Naive B cell (primary cell): ENCODE data around the gene CEP95. TPM values are rescaled to one million over a fixed set of nuclear protein-coding genes. Genes with fewer than 3 reads are reported as not detected.
"Not testable (repeated sequence)": the region's sequence is repeated elsewhere in the genome, so short reads cannot be mapped to it uniquely, and the experiment has no call there.

Source experiments
- ATAC-seq, 2 donors: fragments of 150-1000 bp; cut with Tn5 transposase; 2 replicates each; pipeline ENCODE4 v1.10.0; 2021; ENCODE audit warnings: low read depth in 2 of 2, mild to moderate bottlenecking in 2 of 2, moderate library complexity in 2 of 2
- DNase-seq: peaks from one replicate; pipeline ENCODE4 v3.0.0; 2022
- H3K27ac Mint-ChIP-seq, 6 donors: one replicate each; pipeline ENCODE4 v1.8.0; 2020 to 2022; ENCODE audit warnings: mild to moderate bottlenecking in 6 of 6, mixed read lengths in 6 of 6, moderate library complexity in 5 of 6, inconsistent platforms in 2 of 6
- H3K27me3 Mint-ChIP-seq, 3 donors: one replicate each; pipeline ENCODE4 v1.8.0; 2021 to 2022; ENCODE audit warnings: mixed read lengths in 3 of 3, mild to moderate bottlenecking in 1 of 3
- H3K36me3 Mint-ChIP-seq, 2 donors: one replicate each; pipeline ENCODE4 v1.8.0; 2020 to 2022; ENCODE audit warnings: mixed read lengths in 2 of 2, inconsistent platforms in 1 of 2, mild to moderate bottlenecking in 1 of 2
- H3K4me1 Mint-ChIP-seq, 3 donors: one replicate each; pipeline ENCODE4 v1.8.0; 2020 to 2022; ENCODE audit warnings: mixed read lengths in 3 of 3, inconsistent platforms in 1 of 3, mild to moderate bottlenecking in 1 of 3, moderate library complexity in 1 of 3
- H3K4me3 Mint-ChIP-seq, 8 donors: one replicate each; pipeline ENCODE4 v1.8.0; 2020 to 2022; ENCODE audit warnings: mild to moderate bottlenecking in 8 of 8, mixed read lengths in 8 of 8, moderate library complexity in 8 of 8, inconsistent platforms in 2 of 8
- H3K9me3 Mint-ChIP-seq, 7 donors: one replicate each; pipeline ENCODE4 v1.8.0; 2020 to 2022; ENCODE audit warnings: mixed read lengths in 7 of 7, mild to moderate bottlenecking in 5 of 7, inconsistent platforms in 2 of 7, moderate library complexity in 1 of 7
- polyA plus RNA-seq, 6 donors: library from polyadenylated mRNA; unstranded; fragments of 300-500 nt; fragmentation: Illumina TruSeq; gene quantifications; one replicate each; pipeline ENCODE4 v1.2.3, GENCODE V29; 2021; ENCODE audit warnings: low read depth in 6 of 6

The CEP95 gene
- polyA plus RNA-seq, 6 donors from 2014 or later = 11.8 to 21.2 (median 14.7) TPM

GRCh38 chr17:64572682-64573154 lies 65.9 kb downstream of the CEP95 start:
- H3K27ac Mint-ChIP-seq = no peak overlapping the region
- no peaks in the 10 kb centered on the region for H3K27me3 Mint-ChIP-seq
- DNase-seq (no peak), ATAC-seq (no peak)
- H3K36me3 Mint-ChIP-seq = peaks cover 0 to 9% of the 10 kb centered on the region in 2 donors
- no peaks in the 10 kb centered on the region for H3K9me3 Mint-ChIP-seq
- no peaks in the 10 kb centered on the region for H3K4me1 Mint-ChIP-seq
- H3K4me3 Mint-ChIP-seq = no peak overlapping the region

- H3K27ac Mint-ChIP-seq = no peak overlapping the region
- no peaks in the 10 kb centered on the region for H3K27me3 Mint-ChIP-seq
- no peaks in the 10 kb centered on the region for H3K4me1 Mint-ChIP-seq
- H3K4me3 Mint-ChIP-seq = no peak overlapping the region
- DNase-seq (no peak), ATAC-seq (no peak)
- H3K9me3 Mint-ChIP-seq = no peaks in the 10 kb centered on the region
- peaks cover 0 to 9% of the 10 kb centered on the region in 2 donors for H3K36me3 Mint-ChIP-seq
Measured at GRCh38 chr17:64573214-64573613, 66.4 kb downstream of the CEP95 start.

GRCh38 chr17:64574646-64575045 lies 67.9 kb downstream of the CEP95 start:
- ATAC-seq = no peak
- H3K27ac Mint-ChIP-seq = no peak overlapping the region

GRCh38 chr17:64575431-64575830 lies 68.7 kb downstream of the CEP95 start:
- H3K27me3 Mint-ChIP-seq = no peaks in the 10 kb centered on the region
- H3K9me3 Mint-ChIP-seq = no peaks in the 10 kb centered on the region
- no peak overlapping the region for H3K4me3 Mint-ChIP-seq
- H3K36me3 Mint-ChIP-seq = peaks cover 0 to 17% of the 10 kb centered on the region in 2 donors
- no peaks in the 10 kb centered on the region for H3K4me1 Mint-ChIP-seq
- ATAC-seq (no peak), DNase-seq (no peak)
- no peak overlapping the region for H3K27ac Mint-ChIP-seq

More at GRCh38 chr17:64574646-64575045, 67.9 kb downstream of the CEP95 start:
- Mint-ChIP-seq H3K27me3 (no peaks in the 10 kb centered on the region), H3K4me1 (no peaks in the 10 kb centered on the region), H3K36me3 (peaks cover 0 to 15% of the 10 kb centered on the region in 2 donors), H3K9me3 (no peaks in the 10 kb centered on the region), H3K4me3 (no peak overlapping the region)
- no peak for DNase-seq

GRCh38 chr17:64577025-64577424 lies 70.2 kb downstream of the CEP95 start:
- H3K27me3 Mint-ChIP-seq, H3K4me3 Mint-ChIP-seq, H3K4me1 Mint-ChIP-seq, H3K27ac Mint-ChIP-seq, H3K9me3 Mint-ChIP-seq, DNase-seq, ATAC-seq: not testable (repeated sequence)
- H3K36me3 Mint-ChIP-seq = peaks cover 8 to 23% of the 10 kb centered on the region in 2 donors

- peak overlapping the region in 1 of 6 donors; percentile 28 for H3K27ac Mint-ChIP-seq
- H3K4me1 Mint-ChIP-seq = peaks cover 0 to 3% (median 0%) of the 10 kb centered on the region in 3 donors
- no peaks in the 10 kb centered on the region for H3K27me3 Mint-ChIP-seq
- ATAC-seq (no peak), DNase-seq (no peak)
- H3K4me3 Mint-ChIP-seq = no peak overlapping the region
- no peaks in the 10 kb centered on the region for H3K9me3 Mint-ChIP-seq
- H3K36me3 Mint-ChIP-seq = peaks cover 8 to 28% of the 10 kb centered on the region in 2 donors
Measured at GRCh38 chr17:64579917-64580316, 73.1 kb downstream of the CEP95 start.

- H3K36me3 Mint-ChIP-seq = peaks cover 8 to 28% of the 10 kb centered on the region in 2 donors
- no peak for ATAC-seq
- no peaks in the 10 kb centered on the region for H3K9me3 Mint-ChIP-seq
- H3K4me3 Mint-ChIP-seq = no peak overlapping the region
- H3K27me3 Mint-ChIP-seq = no peaks in the 10 kb centered on the region
- no peak for DNase-seq
- peak overlapping the region in 2 of 6 donors; percentile 6 to 20 for H3K27ac Mint-ChIP-seq
- peaks cover 0 to 3% (median 0%) of the 10 kb centered on the region in 3 donors for H3K4me1 Mint-ChIP-seq
Measured at GRCh38 chr17:64580384-64581315, 73.9 kb downstream of the CEP95 start.

GRCh38 chr17:64583038-64583437 lies 76.3 kb downstream of the CEP95 start:
- no peaks in the 10 kb centered on the region for H3K27me3 Mint-ChIP-seq
- no peak overlapping the region for H3K4me3 Mint-ChIP-seq
- H3K36me3 Mint-ChIP-seq = peaks cover 8 to 23% of the 10 kb centered on the region in 2 donors
- H3K9me3 Mint-ChIP-seq = no peaks in the 10 kb centered on the region
- ATAC-seq (no peak), DNase-seq (no peak)
- H3K27ac Mint-ChIP-seq = peak overlapping the region in 1 of 6 donors; percentile 42
- peaks cover 0 to 3% (median 0%) of the 10 kb centered on the region in 3 donors for H3K4me1 Mint-ChIP-seq

GRCh38 chr17:64585146-64585545 lies 78.4 kb downstream of the CEP95 start:
- Mint-ChIP-seq H3K4me3 (no peak overlapping the region), H3K4me1 (peaks cover 0 to 3% (median 0%) of the 10 kb centered on the region in 3 donors), H3K27me3 (no peaks in the 10 kb centered on the region), H3K36me3 (peaks cover 9 to 17% of the 10 kb centered on the region in 2 donors), H3K9me3 (no peaks in the 10 kb centered on the region), H3K27ac (no peak overlapping the region)
- no peak for DNase-seq
- ATAC-seq = no peak

Other genes with a start within 250 kb of the CEP95 start
- gene TEX2, start 243.7 kb upstream of the CEP95 start, polyA plus RNA-seq = 1 to 10 TPM; 1.1 to 5.2 (median 3.8) TPM
- 10 to 100 TPM; 54.3 to 82.5 (median 70.0) TPM for gene PECAM1, start 116.1 kb upstream of the CEP95 start, polyA plus RNA-seq
- gene MILR1, start 57.9 kb upstream of the CEP95 start, polyA plus RNA-seq = 10 to 100 TPM in 3 of 6 donors, 1 to 10 TPM in 3; 5.7 to 52.7 (median 15.9) TPM
- 10 to 100 TPM in 3 of 6 donors, 1 to 10 TPM in 3; 8.5 to 14.1 (median 9.9) TPM for gene POLG2, start 9.9 kb upstream of the CEP95 start, polyA plus RNA-seq
- 1,000 to 10,000 TPM; 1,301 to 1,824 (median 1,519) TPM for gene DDX5, start 688 bp upstream of the CEP95 start, polyA plus RNA-seq
- gene SMURF2, start 155.3 kb downstream of the CEP95 start, polyA plus RNA-seq = 10 to 100 TPM in 3 of 6 donors, 1 to 10 TPM in 3; 6.9 to 12.8 (median 10.3) TPM